CD4-positive, alpha-beta memory T cell (primary cell): Measurements from ENCODE around the gene PLEKHA6. TPM values are rescaled to one million over a fixed set of nuclear protein-coding genes. Genes with fewer than 3 reads are reported as not detected.

Source experiments
- CTCF ChIA-PET: fragments of 350-600 bp; sonication (Branson Sonifier 250); formaldehyde crosslinking; loops from one replicate; lab custom pipeline; 2021; ENCODE audit warnings: inconsistent platforms; ENCODE audit not compliant: partially characterized antibody; lab: Charles Lee
- POLR2A ChIA-PET: fragments of 350-600 bp; sonication (Branson Sonifier 250); formaldehyde crosslinking; loops from one replicate; lab custom pipeline; 2021; ENCODE audit not compliant: partially characterized antibody; lab: Charles Lee
- DNase-seq, 5 donors: peaks; one replicate each; pipeline versions ENCODE4 v3.0.0 to v3.0.0-alpha.2; 2020 to 2022; ENCODE audit warnings: mixed read lengths in 1 of 5
- H3K27ac ChIP-seq: one replicate; pipeline ENCODE4 v1.7.0; 2013; ENCODE audit warnings: low read depth, low read length
- H3K27me3 ChIP-seq: 2 replicates; pipeline ENCODE4 v1.7.0; 2013; ENCODE audit warnings: mild to moderate bottlenecking, low read length, moderate library complexity; ENCODE audit not compliant: insufficient read depth
- H3K36me3 ChIP-seq: 2 replicates; pipeline ENCODE4 v1.7.0; 2013; ENCODE audit warnings: mild to moderate bottlenecking, low read length, moderate library complexity; ENCODE audit not compliant: insufficient read depth
- H3K4me1 ChIP-seq: 2 replicates; pipeline ENCODE4 v1.7.0; 2013; ENCODE audit warnings: mild to moderate bottlenecking, low read length, moderate library complexity; ENCODE audit not compliant: insufficient read depth
- H3K4me3 ChIP-seq, 2 donors: one replicate each; pipeline ENCODE4 v1.7.0; 2013; ENCODE audit warnings: low read length in 2 of 2, mild to moderate bottlenecking in 1 of 2
- H3K9me3 ChIP-seq, 2 donors: one replicate each; pipeline ENCODE4 v1.7.0; 2013; ENCODE audit warnings: low read length in 2 of 2, control low read depth in 1 of 2; ENCODE audit not compliant: control insufficient read depth in 1 of 2
- H3K27ac Mint-ChIP-seq, 7 donors: one replicate each; pipeline ENCODE4 v1.8.0; 2020 to 2021; ENCODE audit warnings: mixed read lengths in 7 of 7, mild to moderate bottlenecking in 6 of 7, inconsistent platforms in 3 of 7, moderate library complexity in 3 of 7
- H3K27me3 Mint-ChIP-seq, 2 donors: one replicate each; pipeline ENCODE4 v1.8.0; 2020 to 2021; ENCODE audit warnings: mixed read lengths in 2 of 2
- H3K36me3 Mint-ChIP-seq, 2 donors: one replicate each; pipeline ENCODE4 v1.8.0; 2020 to 2021; ENCODE audit warnings: mixed read lengths in 2 of 2, inconsistent platforms in 1 of 2, mild to moderate bottlenecking in 1 of 2
- H3K4me1 Mint-ChIP-seq, 4 donors: one replicate each; pipeline ENCODE4 v1.8.0; 2020 to 2021; ENCODE audit warnings: mixed read lengths in 4 of 4, mild to moderate bottlenecking in 1 of 4
- H3K4me3 Mint-ChIP-seq, 8 donors: one replicate each; pipeline ENCODE4 v1.8.0; 2020 to 2021; ENCODE audit warnings: mixed read lengths in 8 of 8, mild to moderate bottlenecking in 7 of 8, moderate library complexity in 6 of 8, inconsistent platforms in 3 of 8
- H3K9me3 Mint-ChIP-seq, 8 donors: one replicate each; pipeline ENCODE4 v1.8.0; 2020 to 2021; ENCODE audit warnings: mixed read lengths in 8 of 8, mild to moderate bottlenecking in 5 of 8, inconsistent platforms in 3 of 8, moderate library complexity in 1 of 8
- intact Hi-C: fragments of 100-400 bp; cut with micrococcal nuclease; formaldehyde crosslinking; loops from one replicate; pipeline ENCODE4 v1.15.1; 2023
- polyA plus RNA-seq, 2 donors: library from polyadenylated mRNA; unstranded; fragments of 300-500 nt; fragmentation: Illumina TruSeq; gene quantifications; one replicate each; pipeline ENCODE4 v1.2.3, GENCODE V29; 2021
- total RNA-seq, 2 experiments: library from RNA; stranded (reverse); gene quantifications; one replicate each; pipeline ENCODE4 v1.2.3, GENCODE V29; 2021

Gene PLEKHA6
- total and polyA plus RNA-seq, 4 experiments from 2014 or later, result 0.15 to 0.89 (median 0.52) TPM; not detected in 1

- Histone ChIP-seq H3K27ac (no peak overlapping the region), H3K4me1 (no peaks in the 10 kb centered on the region), H3K36me3 (no peaks in the 10 kb centered on the region), H3K9me3 (no peaks in the 10 kb centered on the region), H3K4me3 (no peak overlapping the region), H3K27me3 (no peaks in the 10 kb centered on the region)
- intact Hi-C loops, result no loop called here
- H3K36me3 Mint-ChIP-seq, result no peaks in the 10 kb centered on the region
- peaks cover 13 to 14% of the 10 kb centered on the region in 2 donors for H3K27me3 Mint-ChIP-seq
- no peak for DNase-seq
- no peak overlapping the region for H3K27ac Mint-ChIP-seq
- ChIA-PET CTCF (no interaction called here), POLR2A (no interaction called here)
- H3K4me1 Mint-ChIP-seq, result no peaks in the 10 kb centered on the region
- no peaks in the 10 kb centered on the region for H3K9me3 Mint-ChIP-seq
- no peak overlapping the region for H3K4me3 Mint-ChIP-seq
Measured at GRCh38 chr1:204272505-204272904, 87.2 kb downstream of the PLEKHA6 start.

- no peaks in the 10 kb centered on the region for H3K9me3 Mint-ChIP-seq
- Histone ChIP-seq H3K4me1 (no peaks in the 10 kb centered on the region), H3K27me3 (peaks cover 4% of the 10 kb centered on the region), H3K27ac (no peak overlapping the region), H3K36me3 (no peaks in the 10 kb centered on the region), H3K9me3 (no peaks in the 10 kb centered on the region), H3K4me3 (no peak overlapping the region)
- H3K27ac Mint-ChIP-seq, result no peak overlapping the region
- no peak overlapping the region for H3K4me3 Mint-ChIP-seq
- ChIA-PET POLR2A (no interaction called here), CTCF (no interaction called here)
- H3K27me3 Mint-ChIP-seq, result peaks cover 12 to 18% of the 10 kb centered on the region in 2 donors
- no peaks in the 10 kb centered on the region for H3K36me3 Mint-ChIP-seq
- H3K4me1 Mint-ChIP-seq, result no peaks in the 10 kb centered on the region
- intact Hi-C loops, result no loop called here
- DNase-seq, result no peak
Measured at GRCh38 chr1:204271970-204272369, 87.8 kb downstream of the PLEKHA6 start.

GRCh38 chr1:204268101-204268500 is 91.6 kb downstream of the PLEKHA6 start:
- Mint-ChIP-seq H3K9me3 (no peaks in the 10 kb centered on the region), H3K4me3 (no peak overlapping the region), H3K36me3 (no peaks in the 10 kb centered on the region), H3K27ac (no peak overlapping the region), H3K4me1 (no peaks in the 10 kb centered on the region), H3K27me3 (peaks cover 3 to 9% of the 10 kb centered on the region in 2 donors)
- ChIA-PET CTCF (no interaction called here), POLR2A (no interaction called here)
- Histone ChIP-seq H3K27me3 (peaks cover 6% of the 10 kb centered on the region), H3K9me3 (no peaks in the 10 kb centered on the region), H3K27ac (no peak overlapping the region), H3K36me3 (no peaks in the 10 kb centered on the region), H3K4me3 (no peak overlapping the region), H3K4me1 (no peaks in the 10 kb centered on the region)
- intact Hi-C loops, result no loop called here
- DNase-seq, result no peak

- POLR2A ChIA-PET, result no interaction called here
- intact Hi-C loops, result no loop called here
- Mint-ChIP-seq H3K4me3 (no peak overlapping the region), H3K27ac (peak overlapping the region in 1 of 7 donors; percentile 23), H3K27me3 (peaks cover 3 to 9% of the 10 kb centered on the region in 2 donors), H3K36me3 (no peaks in the 10 kb centered on the region), H3K4me1 (no peaks in the 10 kb centered on the region), H3K9me3 (no peaks in the 10 kb centered on the region)
- no peak overlapping the region for H3K4me3 ChIP-seq
- H3K27ac ChIP-seq, result no peak overlapping the region
- no peaks in the 10 kb centered on the region for H3K4me1 ChIP-seq
- CTCF ChIA-PET, result no interaction called here
- no peaks in the 10 kb centered on the region for H3K9me3 ChIP-seq
- H3K27me3 ChIP-seq, result peaks cover 6% of the 10 kb centered on the region
- H3K36me3 ChIP-seq, result no peaks in the 10 kb centered on the region
- DNase-seq, result no peak
Measured at GRCh38 chr1:204267191-204267601, 92.5 kb downstream of the PLEKHA6 start.

GRCh38 chr1:204266504-204267034 is 93.2 kb downstream of the PLEKHA6 start:
- Histone ChIP-seq H3K36me3 (no peaks in the 10 kb centered on the region), H3K27ac (no peak overlapping the region), H3K4me3 (no peak overlapping the region), H3K4me1 (no peaks in the 10 kb centered on the region), H3K27me3 (peaks cover 6% of the 10 kb centered on the region), H3K9me3 (no peaks in the 10 kb centered on the region)
- intact Hi-C loops, result no loop called here
- H3K36me3 Mint-ChIP-seq, result no peaks in the 10 kb centered on the region
- H3K4me3 Mint-ChIP-seq, result no peak overlapping the region
- ChIA-PET CTCF (no interaction called here), POLR2A (no interaction called here)
- no peaks in the 10 kb centered on the region for H3K9me3 Mint-ChIP-seq
- DNase-seq, result no peak
- peaks cover 3 to 9% of the 10 kb centered on the region in 2 donors for H3K27me3 Mint-ChIP-seq
- H3K4me1 Mint-ChIP-seq, result no peaks in the 10 kb centered on the region
- H3K27ac Mint-ChIP-seq, result no peak overlapping the region

GRCh38 chr1:204265665-204266064 is 94.1 kb downstream of the PLEKHA6 start:
- no peaks in the 10 kb centered on the region for H3K36me3 ChIP-seq
- H3K9me3 ChIP-seq, result no peaks in the 10 kb centered on the region
- intact Hi-C loops, result no loop called here
- no peaks in the 10 kb centered on the region for H3K36me3 Mint-ChIP-seq
- no peak overlapping the region for H3K4me3 ChIP-seq
- H3K9me3 Mint-ChIP-seq, result no peaks in the 10 kb centered on the region
- H3K27me3 ChIP-seq, result peaks cover 6% of the 10 kb centered on the region
- peaks cover 3 to 9% of the 10 kb centered on the region in 2 donors for H3K27me3 Mint-ChIP-seq
- H3K4me1 ChIP-seq, result no peaks in the 10 kb centered on the region
- CTCF ChIA-PET, result no interaction called here
- POLR2A ChIA-PET, result no interaction called here
- no peaks in the 10 kb centered on the region for H3K4me1 Mint-ChIP-seq
- no peak overlapping the region for H3K4me3 Mint-ChIP-seq
- H3K27ac Mint-ChIP-seq, result no peak overlapping the region
- DNase-seq, result no peak
- H3K27ac ChIP-seq, result no peak overlapping the region

GRCh38 chr1:204264805-204265204 is 94.9 kb downstream of the PLEKHA6 start:
- intact Hi-C loops, result no loop called here

More at GRCh38 chr1:204264805-204265204, 94.9 kb downstream of the PLEKHA6 start:
- H3K27me3 Mint-ChIP-seq, result peaks cover 3 to 9% of the 10 kb centered on the region in 2 donors
- Histone ChIP-seq H3K4me1 (no peaks in the 10 kb centered on the region), H3K27ac (no peak overlapping the region), H3K4me3 (no peak overlapping the region), H3K27me3 (peaks cover 6% of the 10 kb centered on the region), H3K36me3 (no peaks in the 10 kb centered on the region), H3K9me3 (no peaks in the 10 kb centered on the region)
- CTCF ChIA-PET, result no interaction called here
- H3K36me3 Mint-ChIP-seq, result no peaks in the 10 kb centered on the region
- no peak overlapping the region for H3K4me3 Mint-ChIP-seq
- no peak overlapping the region for H3K27ac Mint-ChIP-seq
- no peaks in the 10 kb centered on the region for H3K4me1 Mint-ChIP-seq
- POLR2A ChIA-PET, result no interaction called here
- DNase-seq, result no peak
- H3K9me3 Mint-ChIP-seq, result no peaks in the 10 kb centered on the region
